GM12891 (cell line): Measurements from ENCODE around the gene PRSS38.
"Not testable (repeated sequence)": the region's sequence is repeated elsewhere in the genome, so short reads cannot be mapped to it uniquely, and the experiment has no call there.

ENCODE experiments used
- POLR2A ChIP-seq: IDR thresholded peaks from 2 replicates; pipeline ENCODE4 v1.6.1; 2011; ENCODE audit warnings: low read depth, low read length, control low read depth
- POLR2AphosphoS5 ChIP-seq: IDR thresholded peaks from 2 replicates; pipeline ENCODE4 v1.6.1; 2011; ENCODE audit warnings: low read depth, low read length, control low read depth
- POU2F2 ChIP-seq: IDR thresholded peaks from 2 replicates; pipeline ENCODE4 v1.6.1; 2011; ENCODE audit warnings: low read depth, mild to moderate bottlenecking, control low read depth, low read length, moderate library complexity
- SPI1 ChIP-seq: IDR thresholded peaks from 2 replicates; pipeline ENCODE4 v1.6.1; 2011; ENCODE audit warnings: low read depth, low read length, control low read depth
- TAF1 ChIP-seq: IDR thresholded peaks from 2 replicates; pipeline ENCODE4 v1.6.1; 2011; ENCODE audit warnings: low read depth, low read length, control low read depth

- TF ChIP-seq POLR2AphosphoS5, POLR2A, TAF1, SPI1, POU2F2: not testable (repeated sequence)
These were observed 62.3 kb downstream of the PRSS38 start for GRCh38 chr1:227877810-227878209.
